HEK293 (cell line): ENCODE data around the gene SLC22A14.
A peak's percentile ranks its signal among the peaks of the same experiment; 100 is the strongest.

Experiments used
- CTCF ChIA-PET: fragments of 350-600 bp; formaldehyde crosslinking; extraction: SDS; loops from one replicate; lab custom pipeline; 2021; ENCODE audit warnings: antibody characterized with exemption; lab: Yijun Ruan, JAX
- POLR2A ChIA-PET: fragments of 300-600 bp; formaldehyde crosslinking; extraction: SDS; loops from one replicate; lab custom pipeline; 2020; ENCODE audit warnings: antibody characterized with exemption, inconsistent platforms; lab: Yijun Ruan, JAX
- H3K27ac ChIP-seq: fragments of 200-500 bp; sonication (Bioruptor generic); 2 replicates; pipeline ENCODE4 v1.5.1; 2014; ENCODE audit warnings: low read depth, low read length, control low read depth, inconsistent platforms; ENCODE audit errors: extremely low read depth
- H3K36me3 ChIP-seq, 2 experiments: fragments of 200-500 bp in 1 of 2; sonication (Bioruptor generic) in 1 of 2; 1 replicate in 1 of 2; 2 replicates in 1 of 2; pipeline ENCODE4 v1.5.1; 2014 to 2017; ENCODE audit warnings: inconsistent platforms in 2 of 2, low read length in 2 of 2; ENCODE audit not compliant: control insufficient read depth in 2 of 2, insufficient read depth in 1 of 2
- H3K4me1 ChIP-seq: fragments of 200-500 bp; sonication (Bioruptor generic); 2 replicates; pipeline ENCODE4 v1.5.1; 2014; ENCODE audit warnings: mild to moderate bottlenecking, low read length, inconsistent platforms; ENCODE audit not compliant: control insufficient read depth, insufficient read depth
- H3K4me3 ChIP-seq: 2 replicates; pipeline ENCODE4 v1.5.1; 2011; ENCODE audit warnings: low read depth, mild to moderate bottlenecking, control low read depth, low read length, moderate library complexity
- H3K9me3 ChIP-seq: fragments of 200-500 bp; sonication (Bioruptor generic); 2 replicates; pipeline ENCODE4 v1.5.1; 2014; ENCODE audit warnings: low read depth, low read length, inconsistent platforms; ENCODE audit not compliant: control insufficient read depth, insufficient read depth
- GLIS1 ChIP-seq: fragments of 450-650 bp; formaldehyde crosslinking; IDR thresholded peaks from 2 replicates; pipeline ENCODE4 v1.5.1; 2016; ENCODE audit warnings: missing biosample characterization, missing genetic modification characterization
- KLF7 ChIP-seq: fragments of 450-650 bp; formaldehyde crosslinking; IDR thresholded peaks from 2 replicates; pipeline ENCODE4 v1.5.1; 2016; ENCODE audit warnings: missing biosample characterization, missing genetic modification characterization, borderline replicate concordance
- PATZ1 ChIP-seq: fragments of 450-650 bp; formaldehyde crosslinking; IDR thresholded peaks from 2 replicates; pipeline ENCODE4 v1.5.1; 2016; ENCODE audit warnings: missing biosample characterization, missing genetic modification characterization
- SETDB1 ChIP-seq: IDR thresholded peaks from one replicate; pipeline ENCODE4 v1.6.1; 2017; ENCODE audit warnings: mild to moderate bottlenecking, low read length, moderate library complexity, mixed read lengths; ENCODE audit not compliant: insufficient read length
- TRIM28 ChIP-seq: IDR thresholded peaks from 2 replicates; pipeline ENCODE4 v1.6.1; 2011; ENCODE audit warnings: low read length, control low read depth, borderline replicate concordance
- WT1 ChIP-seq: fragments of 450-650 bp; formaldehyde crosslinking; IDR thresholded peaks from 2 replicates; pipeline ENCODE4 v1.5.1; 2016; ENCODE audit warnings: missing biosample characterization, missing genetic modification characterization
- ZNF335 ChIP-seq: fragments of 450-650 bp; formaldehyde crosslinking; conservative IDR thresholded peaks from 2 replicates; pipeline ENCODE4 v1.5.1; 2016; ENCODE audit warnings: missing biosample characterization, missing genetic modification characterization
- ZNF580 ChIP-seq: fragments of 450-650 bp; formaldehyde crosslinking; IDR thresholded peaks from 2 replicates; pipeline ENCODE4 v1.5.1; 2016; ENCODE audit warnings: missing biosample characterization, missing genetic modification characterization
- ZNF654 ChIP-seq: fragments of 450-650 bp; formaldehyde crosslinking; IDR thresholded peaks from 2 replicates; pipeline ENCODE4 v1.5.1; 2016; ENCODE audit warnings: low read depth, missing biosample characterization, missing genetic modification characterization
- ZNF660 ChIP-seq: fragments of 450-650 bp; IDR thresholded peaks from 2 replicates; pipeline ENCODE4 v1.5.1; 2018; ENCODE audit warnings: missing biosample characterization, mild to moderate bottlenecking, missing genetic modification characterization
- ZNF707 ChIP-seq: fragments of 450-650 bp; formaldehyde crosslinking; IDR thresholded peaks from 2 replicates; pipeline ENCODE4 v1.5.1; 2016; ENCODE audit warnings: missing biosample characterization, missing genetic modification characterization
- TF ChIP-seq, protein P1 (sequence below): fragments of 450-650 bp; formaldehyde crosslinking; IDR thresholded peaks from 2 replicates; pipeline ENCODE4 v1.5.1; 2016; ENCODE audit warnings: missing biosample characterization, missing genetic modification characterization
- TF ChIP-seq, protein P2 (sequence below): fragments of 450-650 bp; IDR thresholded peaks from 2 replicates; pipeline ENCODE4 v1.5.1; 2018; ENCODE audit warnings: missing biosample characterization, mild to moderate bottlenecking, missing genetic modification characterization
- TF ChIP-seq, protein P3 (sequence below): fragments of 450-650 bp; formaldehyde crosslinking; IDR thresholded peaks from 2 replicates; pipeline ENCODE4 v1.5.1; 2016; ENCODE audit warnings: missing biosample characterization, missing genetic modification characterization
- TF ChIP-seq, protein P4 (sequence below): fragments of 450-650 bp; formaldehyde crosslinking; IDR thresholded peaks from 2 replicates; pipeline ENCODE4 v1.5.1; 2016; ENCODE audit warnings: missing biosample characterization, missing genetic modification characterization, low read depth

SLC22A14 gene

DNA sequence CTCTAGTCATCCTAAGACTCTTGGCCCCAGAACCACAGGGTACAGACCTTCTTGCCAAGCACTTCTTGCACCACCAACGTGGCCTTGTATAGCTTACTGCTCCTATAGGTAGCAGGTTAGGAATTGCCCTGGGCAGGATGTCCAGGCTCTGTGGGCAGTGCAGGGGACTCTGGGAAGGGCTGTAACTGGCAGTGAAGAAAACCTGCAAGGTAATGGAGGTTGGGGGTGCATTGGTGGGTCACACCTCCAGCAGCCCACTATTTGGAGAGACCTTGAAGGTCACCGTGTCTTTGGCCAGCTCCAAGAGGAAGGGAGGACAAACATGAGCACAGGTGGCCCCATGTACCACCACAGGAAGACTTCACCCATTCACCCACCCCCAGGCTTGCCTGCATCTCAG lies 43.2 kb downstream of the SLC22A14 start:
- Histone ChIP-seq H3K4me1 (no peaks in the 10 kb centered on the region), H3K4me3 (no peak overlapping the region), H3K9me3 (no peaks in the 10 kb centered on the region), H3K36me3 (no peaks in the 10 kb centered on the region), H3K27ac (no peak overlapping the region)
- TF ChIP-seq KLF7 (tag by site-specific recombination), result no peak
- no peak for TF ChIP-seq ZNF580 (tag by site-specific recombination)
- TF ChIP-seq, protein P1, sequence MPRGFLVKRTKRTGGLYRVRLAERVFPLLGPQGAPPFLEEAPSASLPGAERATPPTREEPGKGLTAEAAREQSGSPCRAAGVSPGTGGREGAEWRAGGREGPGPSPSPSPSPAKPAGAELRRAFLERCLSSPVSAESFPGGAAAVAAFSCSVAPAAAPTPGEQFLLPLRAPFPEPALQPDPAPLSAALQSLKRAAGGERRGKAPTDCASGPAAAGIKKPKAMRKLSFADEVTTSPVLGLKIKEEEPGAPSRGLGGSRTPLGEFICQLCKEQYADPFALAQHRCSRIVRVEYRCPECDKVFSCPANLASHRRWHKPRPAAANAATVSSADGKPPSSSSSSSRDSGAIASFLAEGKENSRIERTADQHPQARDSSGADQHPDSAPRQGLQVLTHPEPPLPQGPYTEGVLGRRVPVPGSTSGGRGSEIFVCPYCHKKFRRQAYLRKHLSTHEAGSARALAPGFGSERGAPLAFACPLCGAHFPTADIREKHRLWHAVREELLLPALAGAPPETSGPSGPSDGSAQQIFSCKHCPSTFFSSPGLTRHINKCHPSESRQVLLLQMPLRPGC (tag by site-specific recombination), result no peak
- no peak for TF ChIP-seq PATZ1
- TF ChIP-seq, protein P2, sequence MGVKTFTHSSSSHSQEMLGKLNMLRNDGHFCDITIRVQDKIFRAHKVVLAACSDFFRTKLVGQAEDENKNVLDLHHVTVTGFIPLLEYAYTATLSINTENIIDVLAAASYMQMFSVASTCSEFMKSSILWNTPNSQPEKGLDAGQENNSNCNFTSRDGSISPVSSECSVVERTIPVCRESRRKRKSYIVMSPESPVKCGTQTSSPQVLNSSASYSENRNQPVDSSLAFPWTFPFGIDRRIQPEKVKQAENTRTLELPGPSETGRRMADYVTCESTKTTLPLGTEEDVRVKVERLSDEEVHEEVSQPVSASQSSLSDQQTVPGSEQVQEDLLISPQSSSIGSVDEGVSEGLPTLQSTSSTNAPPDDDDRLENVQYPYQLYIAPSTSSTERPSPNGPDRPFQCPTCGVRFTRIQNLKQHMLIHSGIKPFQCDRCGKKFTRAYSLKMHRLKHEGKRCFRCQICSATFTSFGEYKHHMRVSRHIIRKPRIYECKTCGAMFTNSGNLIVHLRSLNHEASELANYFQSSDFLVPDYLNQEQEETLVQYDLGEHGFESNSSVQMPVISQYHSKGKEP (tag by site-specific recombination), result no peak
- TF ChIP-seq, protein P3, sequence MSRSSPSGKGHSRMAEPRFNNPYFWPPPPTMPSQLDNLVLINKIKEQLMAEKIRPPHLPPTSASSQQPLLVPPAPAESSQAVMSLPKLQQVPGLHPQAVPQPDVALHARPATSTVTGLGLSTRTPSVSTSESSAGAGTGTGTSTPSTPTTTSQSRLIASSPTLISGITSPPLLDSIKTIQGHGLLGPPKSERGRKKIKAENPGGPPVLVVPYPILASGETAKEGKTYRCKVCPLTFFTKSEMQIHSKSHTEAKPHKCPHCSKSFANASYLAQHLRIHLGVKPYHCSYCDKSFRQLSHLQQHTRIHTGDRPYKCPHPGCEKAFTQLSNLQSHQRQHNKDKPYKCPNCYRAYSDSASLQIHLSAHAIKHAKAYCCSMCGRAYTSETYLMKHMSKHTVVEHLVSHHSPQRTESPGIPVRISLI, result no peak
- no peak for TF ChIP-seq TRIM28
- no peak for TF ChIP-seq ZNF707 (tag by site-specific recombination)
- TF ChIP-seq, protein P4, sequence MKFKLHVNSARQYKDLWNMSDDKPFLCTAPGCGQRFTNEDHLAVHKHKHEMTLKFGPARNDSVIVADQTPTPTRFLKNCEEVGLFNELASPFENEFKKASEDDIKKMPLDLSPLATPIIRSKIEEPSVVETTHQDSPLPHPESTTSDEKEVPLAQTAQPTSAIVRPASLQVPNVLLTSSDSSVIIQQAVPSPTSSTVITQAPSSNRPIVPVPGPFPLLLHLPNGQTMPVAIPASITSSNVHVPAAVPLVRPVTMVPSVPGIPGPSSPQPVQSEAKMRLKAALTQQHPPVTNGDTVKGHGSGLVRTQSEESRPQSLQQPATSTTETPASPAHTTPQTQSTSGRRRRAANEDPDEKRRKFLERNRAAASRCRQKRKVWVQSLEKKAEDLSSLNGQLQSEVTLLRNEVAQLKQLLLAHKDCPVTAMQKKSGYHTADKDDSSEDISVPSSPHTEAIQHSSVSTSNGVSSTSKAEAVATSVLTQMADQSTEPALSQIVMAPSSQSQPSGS, result no peak
- TF ChIP-seq ZNF660 (tag by site-specific recombination), result no peak
- POLR2A ChIA-PET, result no interaction called here
- CTCF ChIA-PET, result interaction anchor here (0.6 kb wide), 1 partner anchor 189 kb away, joined by 3 read pairs; no protein-coding TSS in a partner anchor

GRCh38 chr3:38327335-38328009 lies 45.4 kb downstream of the SLC22A14 start:
- Histone ChIP-seq H3K4me1 (no peaks in the 10 kb centered on the region), H3K36me3 (no peaks in the 10 kb centered on the region), H3K4me3 (no peak overlapping the region), H3K27ac (no peak overlapping the region), H3K9me3 (no peaks in the 10 kb centered on the region)
- POLR2A ChIA-PET, result no interaction called here
- TF ChIP-seq GLIS1 (tag by site-specific recombination) (peak; percentile 38; the same call in 1 of the 2 replicates), SETDB1 (peak; percentile 88), WT1 (no peak), ZNF335 (tag by site-specific recombination) (peak; percentile 63), ZNF654 (tag by site-specific recombination) (no peak)
- CTCF ChIA-PET, result interaction anchor here (0.8 kb wide), 1 partner anchor 195 kb away, joined by 5 read pairs; no protein-coding TSS in a partner anchor
